ENCODE measurements around the gene ORMDL2.
A peak's percentile ranks its signal among the peaks of the same experiment; 100 is the strongest.

Gene ORMDL2

GRCh38 chr12:55817345-55818139 is at the start of gene ORMDL2, which contains the start of gene SARNP:
TSS of gene ORMDL2 (plus strand) at chr12:55818041. CDS start at chr12:55819000, 959 bp downstream.
TSS of gene SARNP (minus strand) at chr12:55817724. CDS start at chr12:55817701, 23 bp downstream.
- DNase-seq (ENCODE audit: low read depth) = peak; percentile 100
- TF ChIP-seq CTCF (conservative IDR thresholded peaks at IDR 0.05; ENCODE audit: low read depth, low read length) = no peak
- peak within 1 kb of the TSS; percentile 97 for H3K4me3 ChIP-seq (ENCODE audit: low read depth, low read length)

- DNase-seq (ENCODE audit: low read depth) = no peak
- H3K4me3 ChIP-seq (ENCODE audit: low read depth, low read length) = no peak overlapping the region
- no peak for TF ChIP-seq CTCF (conservative IDR thresholded peaks at IDR 0.05; ENCODE audit: low read depth, low read length)
These were observed 46.1 kb upstream of the ORMDL2 start for GRCh38 chr12:55771736-55772135.

GRCh38 chr12:55777856-55778255 is 40.0 kb upstream of the ORMDL2 start:
- no peak for TF ChIP-seq CTCF (conservative IDR thresholded peaks at IDR 0.05; ENCODE audit: low read depth, low read length)
- no peak overlapping the region for H3K4me3 ChIP-seq (ENCODE audit: low read depth, low read length)
- DNase-seq (ENCODE audit: low read depth) = no peak

GRCh38 chr12:55780685-55781084 is 37.2 kb upstream of the ORMDL2 start:
- peak; percentile 35 for DNase-seq (ENCODE audit: low read depth)
- H3K4me3 ChIP-seq (ENCODE audit: low read depth, low read length) = no peak overlapping the region
- no peak for TF ChIP-seq CTCF (conservative IDR thresholded peaks at IDR 0.05; ENCODE audit: low read depth, low read length)

- no peak overlapping the region for H3K4me3 ChIP-seq (ENCODE audit: low read depth, low read length)
- no peak for DNase-seq (ENCODE audit: low read depth)
- TF ChIP-seq CTCF (conservative IDR thresholded peaks at IDR 0.05; ENCODE audit: low read depth, low read length) = no peak
These were observed 29.3 kb upstream of the ORMDL2 start for GRCh38 chr12:55788546-55788945.

GRCh38 chr12:55789171-55789570 is 28.7 kb upstream of the ORMDL2 start:
- no peak overlapping the region for H3K4me3 ChIP-seq (ENCODE audit: low read depth, low read length)
- no peak for DNase-seq (ENCODE audit: low read depth)
- TF ChIP-seq CTCF (conservative IDR thresholded peaks at IDR 0.05; ENCODE audit: low read depth, low read length) = no peak

- no peak for TF ChIP-seq CTCF (conservative IDR thresholded peaks at IDR 0.05; ENCODE audit: low read depth, low read length)
- no peak overlapping the region for H3K4me3 ChIP-seq (ENCODE audit: low read depth, low read length)
- DNase-seq (ENCODE audit: low read depth) = no peak
These were observed 27.9 kb upstream of the ORMDL2 start for GRCh38 chr12:55789893-55790292.

Measured in choroid plexus epithelial cell (primary cell).